GM12878 (cell line): Measurements from ENCODE around the gene LAMA2.

Experiments used
- EZH2 ChIP-seq: IDR thresholded peaks from 2 replicates; pipeline ENCODE4 v1.6.1; 2012; ENCODE audit warnings: low read depth, mild to moderate bottlenecking, control low read depth, inconsistent platforms, low read length, borderline replicate concordance; ENCODE audit not compliant: control insufficient read depth
- HCFC1 ChIP-seq: fragments of 150-350 bp; IDR thresholded peaks from 2 replicates; pipeline ENCODE4 v1.6.1; 2014; ENCODE audit warnings: low read length
- ZBTB33 ChIP-seq: fragments of 450-650 bp; IDR thresholded peaks from 2 replicates; pipeline ENCODE4 v1.6.1; 2017; ENCODE audit warnings: mild to moderate bottlenecking

- no peak for TF ChIP-seq ZBTB33
- no peak for TF ChIP-seq EZH2
- no peak for TF ChIP-seq HCFC1
Observed at GRCh38 chr6:129488313-129488712, 605.4 kb downstream of the LAMA2 start.
